Measurements from ENCODE around the gene GGCT. TPM values are rescaled to one million over a fixed set of nuclear protein-coding genes. Genes with fewer than 3 reads are reported as not detected.
"Not testable (repeated sequence)": the region's sequence is repeated elsewhere in the genome, so short reads cannot be mapped to it uniquely, and the experiment has no call there.

Gene GGCT
- total and polyA plus RNA-seq, 5 donors from 2014 or later, result 10.9 to 32.7 (median 26.1) TPM

GRCh38 chr7:30545791-30546555 is 41.3 kb upstream of the GGCT start:
- DNase-seq (no peak), ATAC-seq (ENCODE audit: low read depth in 2 of 2) (no peak)
- no peaks in the 10 kb centered on the region for H3K4me1 ChIP-seq (ENCODE audit: control insufficient read depth, insufficient read depth, low read length, poor library complexity, severe bottlenecking)
- Mint-ChIP-seq H3K36me3 (peaks cover 53% of the 10 kb centered on the region), H3K4me1 (peaks cover 0 to 12% (median 6%) of the 10 kb centered on the region in 4 donors), H3K4me3 (no peak overlapping the region), H3K27me3 (no peaks in the 10 kb centered on the region), H3K27ac (no peak overlapping the region), H3K9me3 (peaks cover 0 to 4% (median 0%) of the 10 kb centered on the region in 7 donors)
- H3K9me3 ChIP-seq (ENCODE audit: control insufficient read depth in 2 of 2, low read length in 2 of 2), result no peaks in the 10 kb centered on the region
- no peak overlapping the region for H3K4me3 ChIP-seq (ENCODE audit: low read depth, low read length)
- no peaks in the 10 kb centered on the region for H3K27me3 ChIP-seq (ENCODE audit: control insufficient read depth, insufficient read depth, low read length)
- peaks cover 5% of the 10 kb centered on the region for H3K36me3 ChIP-seq (ENCODE audit: control insufficient read depth, insufficient read depth, low read length)
- no peak overlapping the region for H3K27ac ChIP-seq (ENCODE audit: insufficient read depth, low read length, poor library complexity, severe bottlenecking)

GRCh38 chr7:30543813-30544525 is 39.3 kb upstream of the GGCT start:
- Histone ChIP-seq H3K36me3 (ENCODE audit: control insufficient read depth, insufficient read depth, low read length) (peaks cover 7% of the 10 kb centered on the region), H3K4me3 (ENCODE audit: low read depth, low read length) (no peak overlapping the region), H3K4me1 (ENCODE audit: control insufficient read depth, insufficient read depth, low read length, poor library complexity, severe bottlenecking) (no peaks in the 10 kb centered on the region), H3K27ac (ENCODE audit: insufficient read depth, low read length, poor library complexity, severe bottlenecking) (no peak overlapping the region), H3K27me3 (ENCODE audit: control insufficient read depth, insufficient read depth, low read length) (no peaks in the 10 kb centered on the region), H3K9me3 (ENCODE audit: control insufficient read depth in 2 of 2, low read length in 2 of 2) (no peaks in the 10 kb centered on the region)
- peaks cover 61% of the 10 kb centered on the region for H3K36me3 Mint-ChIP-seq
- no peak for DNase-seq
- H3K4me3 Mint-ChIP-seq, result no peak overlapping the region
- no peaks in the 10 kb centered on the region for H3K27me3 Mint-ChIP-seq
- no peak for ATAC-seq (ENCODE audit: low read depth in 2 of 2)
- peaks cover 2 to 8% (median 4%) of the 10 kb centered on the region in 4 donors for H3K4me1 Mint-ChIP-seq
- peaks cover 0 to 5% (median 0%) of the 10 kb centered on the region in 7 donors for H3K9me3 Mint-ChIP-seq
- no peak overlapping the region for H3K27ac Mint-ChIP-seq

GRCh38 chr7:30543115-30543514 is 38.5 kb upstream of the GGCT start:
- H3K27me3 Mint-ChIP-seq; H3K27ac Mint-ChIP-seq; H3K27me3 ChIP-seq (ENCODE audit: control insufficient read depth, insufficient read depth, low read length); DNase-seq; H3K9me3 Mint-ChIP-seq; H3K36me3 ChIP-seq (ENCODE audit: control insufficient read depth, insufficient read depth, low read length); H3K9me3 ChIP-seq (ENCODE audit: control insufficient read depth in 2 of 2, low read length in 2 of 2); ATAC-seq (ENCODE audit: low read depth in 2 of 2); H3K4me3 ChIP-seq (ENCODE audit: low read depth, low read length); H3K27ac ChIP-seq (ENCODE audit: insufficient read depth, low read length, poor library complexity, severe bottlenecking); H3K4me1 Mint-ChIP-seq; H3K4me1 ChIP-seq (ENCODE audit: control insufficient read depth, insufficient read depth, low read length, poor library complexity, severe bottlenecking); H3K4me3 Mint-ChIP-seq: not testable (repeated sequence)
- H3K36me3 Mint-ChIP-seq, result peaks cover 70% of the 10 kb centered on the region

GRCh38 chr7:30533886-30534285 is 29.3 kb upstream of the GGCT start:
- no peak overlapping the region for H3K27ac ChIP-seq (ENCODE audit: insufficient read depth, low read length, poor library complexity, severe bottlenecking)
- H3K4me1 Mint-ChIP-seq, result peaks cover 0 to 8% (median 0%) of the 10 kb centered on the region in 4 donors
- H3K27ac Mint-ChIP-seq, result no peak overlapping the region
- no peaks in the 10 kb centered on the region for H3K27me3 Mint-ChIP-seq
- peaks cover 29% of the 10 kb centered on the region for H3K36me3 Mint-ChIP-seq
- H3K9me3 Mint-ChIP-seq, result no peaks in the 10 kb centered on the region
- DNase-seq (no peak), ATAC-seq (ENCODE audit: low read depth in 2 of 2) (no peak)
- no peak overlapping the region for H3K4me3 Mint-ChIP-seq
- no peaks in the 10 kb centered on the region for H3K36me3 ChIP-seq (ENCODE audit: control insufficient read depth, insufficient read depth, low read length)
- no peaks in the 10 kb centered on the region for H3K4me1 ChIP-seq (ENCODE audit: control insufficient read depth, insufficient read depth, low read length, poor library complexity, severe bottlenecking)
- H3K27me3 ChIP-seq (ENCODE audit: control insufficient read depth, insufficient read depth, low read length), result no peaks in the 10 kb centered on the region
- no peaks in the 10 kb centered on the region for H3K9me3 ChIP-seq (ENCODE audit: control insufficient read depth in 2 of 2, low read length in 2 of 2)
- no peak overlapping the region for H3K4me3 ChIP-seq (ENCODE audit: low read depth, low read length)

- H3K36me3 ChIP-seq (ENCODE audit: control insufficient read depth, insufficient read depth, low read length), result no peaks in the 10 kb centered on the region
- Mint-ChIP-seq H3K4me3 (no peak overlapping the region), H3K27ac (no peak overlapping the region), H3K36me3 (peaks cover 22% of the 10 kb centered on the region), H3K4me1 (peaks cover 0 to 5% (median 0%) of the 10 kb centered on the region in 4 donors), H3K9me3 (no peaks in the 10 kb centered on the region), H3K27me3 (no peaks in the 10 kb centered on the region)
- DNase-seq (no peak), ATAC-seq (ENCODE audit: low read depth in 2 of 2) (no peak)
- no peaks in the 10 kb centered on the region for H3K9me3 ChIP-seq (ENCODE audit: control insufficient read depth in 2 of 2, low read length in 2 of 2)
- H3K4me3 ChIP-seq (ENCODE audit: low read depth, low read length), result no peak overlapping the region
- no peak overlapping the region for H3K27ac ChIP-seq (ENCODE audit: insufficient read depth, low read length, poor library complexity, severe bottlenecking)
- H3K27me3 ChIP-seq (ENCODE audit: control insufficient read depth, insufficient read depth, low read length), result no peaks in the 10 kb centered on the region
- no peaks in the 10 kb centered on the region for H3K4me1 ChIP-seq (ENCODE audit: control insufficient read depth, insufficient read depth, low read length, poor library complexity, severe bottlenecking)
Observed at GRCh38 chr7:30531286-30531685, 26.7 kb upstream of the GGCT start.

- ATAC-seq (ENCODE audit: low read depth in 2 of 2) (no peak), DNase-seq (no peak)
- peaks cover 20% of the 10 kb centered on the region for H3K36me3 Mint-ChIP-seq
- Histone ChIP-seq H3K27ac (ENCODE audit: insufficient read depth, low read length, poor library complexity, severe bottlenecking) (no peak overlapping the region), H3K36me3 (ENCODE audit: control insufficient read depth, insufficient read depth, low read length) (no peaks in the 10 kb centered on the region), H3K4me1 (ENCODE audit: control insufficient read depth, insufficient read depth, low read length, poor library complexity, severe bottlenecking) (no peaks in the 10 kb centered on the region), H3K4me3 (ENCODE audit: low read depth, low read length) (no peak overlapping the region), H3K9me3 (ENCODE audit: control insufficient read depth in 2 of 2, low read length in 2 of 2) (no peaks in the 10 kb centered on the region), H3K27me3 (ENCODE audit: control insufficient read depth, insufficient read depth, low read length) (no peaks in the 10 kb centered on the region)
- H3K27me3 Mint-ChIP-seq, result no peaks in the 10 kb centered on the region
- H3K27ac Mint-ChIP-seq, result no peak overlapping the region
- no peak overlapping the region for H3K4me3 Mint-ChIP-seq
- H3K4me1 Mint-ChIP-seq, result peaks cover 0 to 5% (median 0%) of the 10 kb centered on the region in 4 donors
- H3K9me3 Mint-ChIP-seq, result no peaks in the 10 kb centered on the region
Observed at GRCh38 chr7:30530373-30530772, 25.7 kb upstream of the GGCT start.

GRCh38 chr7:30528779-30529178 is 24.1 kb upstream of the GGCT start:
- peaks cover 18% of the 10 kb centered on the region for H3K36me3 Mint-ChIP-seq
- no peak overlapping the region for H3K27ac Mint-ChIP-seq
- no peaks in the 10 kb centered on the region for H3K36me3 ChIP-seq (ENCODE audit: control insufficient read depth, insufficient read depth, low read length)
- no peaks in the 10 kb centered on the region for H3K4me1 ChIP-seq (ENCODE audit: control insufficient read depth, insufficient read depth, low read length, poor library complexity, severe bottlenecking)
- no peaks in the 10 kb centered on the region for H3K9me3 Mint-ChIP-seq
- no peak overlapping the region for H3K27ac ChIP-seq (ENCODE audit: insufficient read depth, low read length, poor library complexity, severe bottlenecking)
- no peaks in the 10 kb centered on the region for H3K9me3 ChIP-seq (ENCODE audit: control insufficient read depth in 2 of 2, low read length in 2 of 2)
- H3K27me3 Mint-ChIP-seq, result no peaks in the 10 kb centered on the region
- H3K4me3 ChIP-seq (ENCODE audit: low read depth, low read length), result no peak overlapping the region
- no peak for DNase-seq
- peaks cover 0 to 5% (median 2%) of the 10 kb centered on the region in 4 donors for H3K4me1 Mint-ChIP-seq
- ATAC-seq (ENCODE audit: low read depth in 2 of 2), result no peak
- no peak overlapping the region for H3K4me3 Mint-ChIP-seq
- no peaks in the 10 kb centered on the region for H3K27me3 ChIP-seq (ENCODE audit: control insufficient read depth, insufficient read depth, low read length)

Measured in CD4-positive, CD25-positive, alpha-beta regulatory T cell (primary cell).